ENCODE data around the gene DMXL1.

DMXL1 gene

GRCh38 chr5:119048246-119048645, 22.6 kb upstream of the DMXL1 start:
- Histone ChIP-seq H3K36me3 (ENCODE audit: control insufficient read depth in 4 of 4, insufficient read depth in 4 of 4, low read length in 3 of 4) (no peaks in the 10 kb centered on the region), H3K9me3 (ENCODE audit: control extremely low read depth in 1 of 5, control insufficient read depth in 4 of 5, insufficient read depth in 2 of 5, low read depth in 1 of 5, low read length in 4 of 5) (no peaks in the 10 kb centered on the region), H3K4me3 (ENCODE audit: control insufficient read depth in 1 of 7, extremely low read depth in 1 of 7, insufficient read depth in 4 of 7, low read depth in 2 of 7, low read length in 6 of 7) (no peak overlapping the region), H3K27ac (ENCODE audit: insufficient read depth in 1 of 2, low read depth in 1 of 2, low read length in 2 of 2, poor library complexity in 1 of 2, severe bottlenecking in 2 of 2) (no peak overlapping the region), H3K27me3 (replicated peaks in 2 of 5; ENCODE audit: control insufficient read depth in 4 of 5, insufficient read depth in 5 of 5, low read length in 4 of 5) (no peaks in the 10 kb centered on the region), H3K4me1 (ENCODE audit: control extremely low read depth in 1 of 4, control insufficient read depth in 4 of 4, insufficient read depth in 4 of 4, low read length in 3 of 4) (peaks cover 0 to 9% (median 3%) of the 10 kb centered on the region in 4 experiments)
- WGBS (ENCODE audit: insufficient coverage), result 100% methylated on average over 1 of the region's 2 CpGs
- DNase-seq, result no peak
- ChIA-PET POLR2A (no interaction called here), CTCF (interaction anchor here (1.4 to 1.7 kb wide), 2 partner anchors 17 to 61 kb away, joined by 4 read pairs; no protein-coding TSS in a partner anchor)

- Histone ChIP-seq H3K4me1 (ENCODE audit: control extremely low read depth in 1 of 4, control insufficient read depth in 4 of 4, insufficient read depth in 4 of 4, low read length in 3 of 4) (peaks cover 0 to 9% (median 3%) of the 10 kb centered on the region in 4 experiments), H3K9me3 (ENCODE audit: control extremely low read depth in 1 of 5, control insufficient read depth in 4 of 5, insufficient read depth in 2 of 5, low read depth in 1 of 5, low read length in 4 of 5) (no peaks in the 10 kb centered on the region), H3K36me3 (ENCODE audit: control insufficient read depth in 4 of 4, insufficient read depth in 4 of 4, low read length in 3 of 4) (no peaks in the 10 kb centered on the region), H3K27me3 (replicated peaks in 2 of 5; ENCODE audit: control insufficient read depth in 4 of 5, insufficient read depth in 5 of 5, low read length in 4 of 5) (no peaks in the 10 kb centered on the region), H3K4me3 (ENCODE audit: control insufficient read depth in 1 of 7, extremely low read depth in 1 of 7, insufficient read depth in 4 of 7, low read depth in 2 of 7, low read length in 6 of 7) (no peak overlapping the region), H3K27ac (ENCODE audit: insufficient read depth in 1 of 2, low read depth in 1 of 2, low read length in 2 of 2, poor library complexity in 1 of 2, severe bottlenecking in 2 of 2) (no peak overlapping the region)
- CTCF ChIA-PET, result interaction anchor here (1.5 to 1.6 kb wide), 2 partner anchors 31 to 62 kb away, joined by 3 to 7 read pairs; no protein-coding TSS in a partner anchor
- DNase-seq, result peak in 2 of 3 donors; percentile 68 to 70
- POLR2A ChIA-PET, result interaction anchor here (0.6 kb wide), 1 partner anchor 23 kb away, joined by 3 read pairs; no protein-coding TSS in a partner anchor
- WGBS (ENCODE audit: insufficient coverage), result 75% methylated on average over 1 of the region's 7 CpGs
These were observed 20.9 kb upstream of the DMXL1 start for GRCh38 chr5:119049824-119050449.

- ChIA-PET POLR2A (no interaction called here), CTCF (interaction anchor here (1.8 kb wide), 1 partner anchor 10 kb away, joined by 4 read pairs; no protein-coding TSS in a partner anchor)
- Histone ChIP-seq H3K27me3 (replicated peaks in 2 of 5; ENCODE audit: control insufficient read depth in 4 of 5, insufficient read depth in 5 of 5, low read length in 4 of 5) (no peaks in the 10 kb centered on the region), H3K27ac (ENCODE audit: insufficient read depth in 1 of 2, low read depth in 1 of 2, low read length in 2 of 2, poor library complexity in 1 of 2, severe bottlenecking in 2 of 2) (no peak overlapping the region), H3K9me3 (ENCODE audit: control extremely low read depth in 1 of 5, control insufficient read depth in 4 of 5, insufficient read depth in 2 of 5, low read depth in 1 of 5, low read length in 4 of 5) (no peaks in the 10 kb centered on the region), H3K4me3 (ENCODE audit: control insufficient read depth in 1 of 7, extremely low read depth in 1 of 7, insufficient read depth in 4 of 7, low read depth in 2 of 7, low read length in 6 of 7) (no peak overlapping the region), H3K4me1 (ENCODE audit: control extremely low read depth in 1 of 4, control insufficient read depth in 4 of 4, insufficient read depth in 4 of 4, low read length in 3 of 4) (peaks cover 0 to 9% (median 3%) of the 10 kb centered on the region in 4 experiments), H3K36me3 (ENCODE audit: control insufficient read depth in 4 of 4, insufficient read depth in 4 of 4, low read length in 3 of 4) (no peaks in the 10 kb centered on the region)
- no peak for DNase-seq
- WGBS (ENCODE audit: insufficient coverage), result no CpG with 5 or more reads among the region's 2 CpGs
These were observed 16.8 kb upstream of the DMXL1 start for GRCh38 chr5:119054101-119054500.

GRCh38 chr5:119055294-119055693, 15.6 kb upstream of the DMXL1 start:
- no peak overlapping the region for H3K4me3 ChIP-seq (ENCODE audit: control insufficient read depth in 1 of 7, extremely low read depth in 1 of 7, insufficient read depth in 4 of 7, low read depth in 2 of 7, low read length in 6 of 7)
- no peaks in the 10 kb centered on the region for H3K27me3 ChIP-seq (replicated peaks in 2 of 5; ENCODE audit: control insufficient read depth in 4 of 5, insufficient read depth in 5 of 5, low read length in 4 of 5)
- DNase-seq, result no peak
- no peaks in the 10 kb centered on the region for H3K9me3 ChIP-seq (ENCODE audit: control extremely low read depth in 1 of 5, control insufficient read depth in 4 of 5, insufficient read depth in 2 of 5, low read depth in 1 of 5, low read length in 4 of 5)
- H3K27ac ChIP-seq (ENCODE audit: insufficient read depth in 1 of 2, low read depth in 1 of 2, low read length in 2 of 2, poor library complexity in 1 of 2, severe bottlenecking in 2 of 2), result no peak overlapping the region
- POLR2A ChIA-PET, result no interaction called here
- CTCF ChIA-PET, result no interaction called here
- no peaks in the 10 kb centered on the region for H3K36me3 ChIP-seq (ENCODE audit: control insufficient read depth in 4 of 4, insufficient read depth in 4 of 4, low read length in 3 of 4)
- 100% methylated on average over 2 of the region's 2 CpGs for WGBS (ENCODE audit: insufficient coverage)
- H3K4me1 ChIP-seq (ENCODE audit: control extremely low read depth in 1 of 4, control insufficient read depth in 4 of 4, insufficient read depth in 4 of 4, low read length in 3 of 4), result peaks cover 0 to 1% (median 0%) of the 10 kb centered on the region in 4 experiments

- no peak overlapping the region for H3K27ac ChIP-seq (ENCODE audit: insufficient read depth in 1 of 2, low read depth in 1 of 2, low read length in 2 of 2, poor library complexity in 1 of 2, severe bottlenecking in 2 of 2)
- no peaks in the 10 kb centered on the region for H3K9me3 ChIP-seq (ENCODE audit: control extremely low read depth in 1 of 5, control insufficient read depth in 4 of 5, insufficient read depth in 2 of 5, low read depth in 1 of 5, low read length in 4 of 5)
- H3K4me1 ChIP-seq (ENCODE audit: control extremely low read depth in 1 of 4, control insufficient read depth in 4 of 4, insufficient read depth in 4 of 4, low read length in 3 of 4), result peaks cover 0 to 8% (median 2%) of the 10 kb centered on the region in 4 experiments
- no peaks in the 10 kb centered on the region for H3K27me3 ChIP-seq (replicated peaks in 2 of 5; ENCODE audit: control insufficient read depth in 4 of 5, insufficient read depth in 5 of 5, low read length in 4 of 5)
- no peaks in the 10 kb centered on the region for H3K36me3 ChIP-seq (ENCODE audit: control insufficient read depth in 4 of 4, insufficient read depth in 4 of 4, low read length in 3 of 4)
- POLR2A ChIA-PET, result no interaction called here
- DNase-seq, result no peak
- CTCF ChIA-PET, result no interaction called here
- no peak overlapping the region for H3K4me3 ChIP-seq (ENCODE audit: control insufficient read depth in 1 of 7, extremely low read depth in 1 of 7, insufficient read depth in 4 of 7, low read depth in 2 of 7, low read length in 6 of 7)
These were observed 11.8 kb upstream of the DMXL1 start for GRCh38 chr5:119058979-119059529.

- Histone ChIP-seq H3K4me3 (ENCODE audit: control insufficient read depth in 1 of 7, extremely low read depth in 1 of 7, insufficient read depth in 4 of 7, low read depth in 2 of 7, low read length in 6 of 7) (no peak overlapping the region), H3K36me3 (ENCODE audit: control insufficient read depth in 4 of 4, insufficient read depth in 4 of 4, low read length in 3 of 4) (no peaks in the 10 kb centered on the region), H3K4me1 (ENCODE audit: control extremely low read depth in 1 of 4, control insufficient read depth in 4 of 4, insufficient read depth in 4 of 4, low read length in 3 of 4) (peaks cover 0 to 10% (median 3%) of the 10 kb centered on the region in 4 experiments), H3K27me3 (replicated peaks in 2 of 5; ENCODE audit: control insufficient read depth in 4 of 5, insufficient read depth in 5 of 5, low read length in 4 of 5) (no peaks in the 10 kb centered on the region), H3K27ac (ENCODE audit: insufficient read depth in 1 of 2, low read depth in 1 of 2, low read length in 2 of 2, poor library complexity in 1 of 2, severe bottlenecking in 2 of 2) (no peak overlapping the region), H3K9me3 (ENCODE audit: control extremely low read depth in 1 of 5, control insufficient read depth in 4 of 5, insufficient read depth in 2 of 5, low read depth in 1 of 5, low read length in 4 of 5) (no peaks in the 10 kb centered on the region)
- ChIA-PET POLR2A (no interaction called here), CTCF (no interaction called here)
- peak in 2 of 3 donors; percentile 28 to 64 for DNase-seq
These were observed 11.1 kb upstream of the DMXL1 start for GRCh38 chr5:119059740-119060255.

Data from common myeloid progenitor, CD34-positive (primary cell).